HG03378 (cell line): ENCODE measurements around the gene MADCAM1.
"Not testable (repeated sequence)": the region's sequence is repeated elsewhere in the genome, so short reads cannot be mapped to it uniquely, and the experiment has no call there.

ENCODE experiments used
- ATAC-seq: cut with Tn5 transposase; IDR thresholded peaks from one replicate; pipeline ENCODE4 v1.9.1; 2021; ENCODE audit warnings: mild to moderate bottlenecking, moderate library complexity; ENCODE audit not compliant: unreplicated experiment

Gene MADCAM1

GRCh38 chr19:465056-465816 is 31.1 kb upstream of the MADCAM1 start:
- ATAC-seq = no peak

- ATAC-seq = no peak
Measured at GRCh38 chr19:467554-467953, 28.7 kb upstream of the MADCAM1 start.

- no peak for ATAC-seq
Measured at GRCh38 chr19:468587-469256, 27.6 kb upstream of the MADCAM1 start.

GRCh38 chr19:469833-470232 is 26.5 kb upstream of the MADCAM1 start:
- no peak for ATAC-seq

- ATAC-seq = no peak
Measured at GRCh38 chr19:470701-471100, 25.6 kb upstream of the MADCAM1 start.

- ATAC-seq = no peak
Measured at GRCh38 chr19:472005-472858, 24.1 kb upstream of the MADCAM1 start.

GRCh38 chr19:474126-475078 is 21.9 kb upstream of the MADCAM1 start:
- ATAC-seq = no peak

- no peak for ATAC-seq
Measured at GRCh38 chr19:475360-475759, 20.9 kb upstream of the MADCAM1 start.

- ATAC-seq = no peak
Measured at GRCh38 chr19:478236-478903, 17.9 kb upstream of the MADCAM1 start.

- no peak for ATAC-seq
Measured at GRCh38 chr19:478976-479375, 17.3 kb upstream of the MADCAM1 start.

- no peak for ATAC-seq
Measured at GRCh38 chr19:480016-480855, 16.1 kb upstream of the MADCAM1 start.

- not testable (repeated sequence) for ATAC-seq
Measured at GRCh38 chr19:481100-481499, 15.2 kb upstream of the MADCAM1 start.

- ATAC-seq = no peak
Measured at GRCh38 chr19:482186-483041, 13.9 kb upstream of the MADCAM1 start.

GRCh38 chr19:483332-484072 is 12.8 kb upstream of the MADCAM1 start:
- ATAC-seq = no peak

GRCh38 chr19:484494-484893 is 11.8 kb upstream of the MADCAM1 start:
- no peak for ATAC-seq

GRCh38 chr19:485077-485476 is 11.2 kb upstream of the MADCAM1 start:
- ATAC-seq = no peak

- no peak for ATAC-seq
Measured at GRCh38 chr19:485583-486236, 10.6 kb upstream of the MADCAM1 start.
